HepG2 (cell line): ENCODE data around the gene PRPSAP1.
A peak's percentile ranks its signal among the peaks of the same experiment; 100 is the strongest.

Experiments
- EP300 ChIP-seq, 3 experiments: sonication (generic) in 1 of 3; formaldehyde crosslinking in 1 of 3; IDR thresholded peaks; 2 replicates each; pipeline versions ENCODE4 v1.5.1 to v1.6.1; 2011 to 2020; ENCODE audit warnings: low read depth in 2 of 3, low read length in 2 of 3, borderline replicate concordance in 1 of 3, improper control_type of control experiment in 1 of 3, mild to moderate bottlenecking in 1 of 3, missing genetic modification reagents in 1 of 3, moderate library complexity in 1 of 3
- HOXA7 ChIP-seq: sonication (generic); formaldehyde crosslinking; IDR thresholded peaks from 2 replicates; pipeline ENCODE4 v1.8.1; 2022; ENCODE audit warnings: mild to moderate bottlenecking, missing genetic modification reagents, moderate library complexity
- IRX3 ChIP-seq: sonication (generic); formaldehyde crosslinking; IDR thresholded peaks from 2 replicates; pipeline ENCODE4 v1.8.1; 2023; ENCODE audit warnings: mild to moderate bottlenecking, low read depth, missing genetic modification reagents, borderline replicate concordance
- PAX8 ChIP-seq: sonication (generic); formaldehyde crosslinking; IDR thresholded peaks from 2 replicates; pipeline ENCODE4 v1.8.0; 2022; ENCODE audit warnings: mild to moderate bottlenecking, missing genetic modification reagents, borderline replicate concordance
- RNF2 ChIP-seq: fragments of 450-650 bp; conservative IDR thresholded peaks from 2 replicates; pipeline ENCODE4 v1.6.1; 2016; ENCODE audit warnings: low read depth
- TF ChIP-seq, protein P1 (sequence below): sonication (generic); formaldehyde crosslinking; IDR thresholded peaks from 2 replicates; pipeline ENCODE4 v1.5.0; 2020; ENCODE audit warnings: mild to moderate bottlenecking, missing genetic modification reagents, moderate library complexity

DNA sequence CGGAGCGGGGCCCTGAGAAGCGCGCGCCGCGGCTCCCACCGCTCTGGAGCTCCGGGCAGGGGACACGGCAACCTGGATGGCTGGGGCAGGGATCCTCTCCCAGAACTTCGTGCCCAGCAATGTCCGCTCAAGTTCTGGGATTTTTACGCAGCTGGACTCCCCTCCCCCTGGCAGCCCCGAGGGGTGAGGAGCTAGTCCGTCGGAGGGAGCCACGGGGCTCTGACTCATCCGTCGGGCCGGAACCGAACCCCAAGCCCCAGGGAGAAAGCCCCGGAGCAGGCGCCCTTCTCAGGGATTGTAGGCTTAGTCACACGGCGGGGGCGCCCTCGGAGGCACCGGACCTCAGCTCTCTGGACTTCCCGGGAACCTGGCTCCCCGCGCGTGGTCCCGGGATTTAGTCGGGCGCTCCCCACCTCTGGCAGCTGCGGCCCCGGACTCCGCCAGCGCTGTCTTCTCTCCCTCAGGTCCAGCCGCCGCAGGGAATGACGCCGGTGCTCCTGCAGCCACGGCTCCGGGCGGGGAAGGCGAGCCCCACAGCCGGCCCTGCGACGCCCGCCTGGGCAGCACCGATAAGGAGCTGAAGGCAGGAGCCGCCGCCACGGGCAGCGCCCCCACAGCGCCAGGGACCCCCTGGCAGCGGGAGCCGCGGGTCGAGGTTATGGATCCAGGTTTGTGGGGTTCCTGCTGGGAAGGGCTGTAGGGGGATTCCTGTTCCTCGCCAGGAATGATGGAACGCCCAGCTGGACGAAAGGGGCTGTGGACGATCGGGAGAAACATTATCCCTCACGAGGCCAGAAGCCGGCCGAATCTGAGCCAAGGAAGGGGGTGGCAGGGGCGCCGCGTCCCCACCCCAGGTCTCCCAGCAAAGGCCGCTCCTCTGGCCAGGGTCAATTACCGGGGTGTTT lies 31.5 kb upstream of the PRPSAP1 start:
- TF ChIP-seq RNF2 (no peak), IRX3 (CRISPR knock-in tag) (no peak), PAX8 (CRISPR knock-in tag) (0 out of 2 replicates have a peak, but pooled peaks have one; percentile 7), EP300 (IDR thresholded peaks at IDR 0.05; ENCODE audit: low read depth in 2 of 2, low read length in 2 of 2) (no peak), EP300 (CRISPR knock-in tag; IDR thresholded peaks at IDR 0.05; ENCODE audit: borderline replicate concordance) (no peak), HOXA7 (CRISPR knock-in tag) (peak; percentile 84; the same call in 1 of the 2 replicates)
- TF ChIP-seq, protein P1, sequence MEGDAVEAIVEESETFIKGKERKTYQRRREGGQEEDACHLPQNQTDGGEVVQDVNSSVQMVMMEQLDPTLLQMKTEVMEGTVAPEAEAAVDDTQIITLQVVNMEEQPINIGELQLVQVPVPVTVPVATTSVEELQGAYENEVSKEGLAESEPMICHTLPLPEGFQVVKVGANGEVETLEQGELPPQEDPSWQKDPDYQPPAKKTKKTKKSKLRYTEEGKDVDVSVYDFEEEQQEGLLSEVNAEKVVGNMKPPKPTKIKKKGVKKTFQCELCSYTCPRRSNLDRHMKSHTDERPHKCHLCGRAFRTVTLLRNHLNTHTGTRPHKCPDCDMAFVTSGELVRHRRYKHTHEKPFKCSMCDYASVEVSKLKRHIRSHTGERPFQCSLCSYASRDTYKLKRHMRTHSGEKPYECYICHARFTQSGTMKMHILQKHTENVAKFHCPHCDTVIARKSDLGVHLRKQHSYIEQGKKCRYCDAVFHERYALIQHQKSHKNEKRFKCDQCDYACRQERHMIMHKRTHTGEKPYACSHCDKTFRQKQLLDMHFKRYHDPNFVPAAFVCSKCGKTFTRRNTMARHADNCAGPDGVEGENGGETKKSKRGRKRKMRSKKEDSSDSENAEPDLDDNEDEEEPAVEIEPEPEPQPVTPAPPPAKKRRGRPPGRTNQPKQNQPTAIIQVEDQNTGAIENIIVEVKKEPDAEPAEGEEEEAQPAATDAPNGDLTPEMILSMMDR (CRISPR knock-in tag): no peak
